Stimulated activated CD8-positive, alpha-beta memory T cell treated with anti-CD3 and anti-CD28 coated beads, Interleukin-4, amount 100 ng/mL, for 1 hour (primary cell): ENCODE results near the gene NBAS.

ENCODE experiments used
- DNase-seq, 2 donors: peaks; one replicate each; pipeline ENCODE4 v3.0.0-alpha.2; 2020; ENCODE audit warnings: low read depth in 2 of 2, low spot score in 1 of 2

Gene NBAS

GRCh38 chr2:15591692-15592463 is 30.7 kb upstream of the NBAS start, which contains the start of gene DDX1:
Gene DDX1, plus strand, starts transcription at chr2:15591868. Its CDS starts 66 bp downstream, at chr2:15591934.
- DNase-seq: peak; percentile 62 to 77

- no peak for DNase-seq
Measured at GRCh38 chr2:15591373-15591691, 30.2 kb upstream of the NBAS start.

- no peak for DNase-seq
Measured at GRCh38 chr2:15588329-15588919, 27.3 kb upstream of the NBAS start.

- no peak for DNase-seq
Measured at GRCh38 chr2:15584767-15585469, 23.8 kb upstream of the NBAS start.

GRCh38 chr2:15584316-15584715 is 23.2 kb upstream of the NBAS start:
- DNase-seq: no peak

GRCh38 chr2:15583826-15584225 is 22.7 kb upstream of the NBAS start:
- DNase-seq: no peak

GRCh38 chr2:15582710-15583357 is 21.7 kb upstream of the NBAS start:
- DNase-seq: no peak

GRCh38 chr2:15580451-15580850 is 19.3 kb upstream of the NBAS start:
- DNase-seq: no peak

GRCh38 chr2:15579641-15580040 is 18.5 kb upstream of the NBAS start:
- no peak for DNase-seq

GRCh38 chr2:15577071-15577735 is 16.1 kb upstream of the NBAS start:
- DNase-seq: peak; percentile 77 to 83

- no peak for DNase-seq
Measured at GRCh38 chr2:15571729-15572128, 10.6 kb upstream of the NBAS start.

- no peak for DNase-seq
Measured at GRCh38 chr2:15570104-15570503, 9.0 kb upstream of the NBAS start.

- no peak for DNase-seq
Measured at GRCh38 chr2:15568874-15569273, 7.7 kb upstream of the NBAS start.

- DNase-seq: no peak
Measured at GRCh38 chr2:15566912-15567311, 5.8 kb upstream of the NBAS start.

- no peak for DNase-seq
Measured at GRCh38 chr2:15565994-15566671, 5.0 kb upstream of the NBAS start.

GRCh38 chr2:15565392-15565791 is 4.3 kb upstream of the NBAS start:
- no peak for DNase-seq

GRCh38 chr2:15563227-15564100 is 2.3 kb upstream of the NBAS start:
- no peak for DNase-seq

- DNase-seq: no peak
Measured at GRCh38 chr2:15562354-15563031, 1.4 kb upstream of the NBAS start.
